Measurements from ENCODE around the gene PPP6R3. TPM values are rescaled to one million over a fixed set of nuclear protein-coding genes. Genes with fewer than 3 reads are reported as not detected.

The PPP6R3 gene
- total RNA-seq, 1 experiment from 2014 or later: 129 TPM

GRCh38 chr11:68609761-68610160 is 149.2 kb downstream of the PPP6R3 start:
- H3K27me3 ChIP-seq (ENCODE audit: insufficient read depth, low read depth): no peaks in the 10 kb centered on the region
- CTCF ChIA-PET: no interaction called here
- DNase-seq: no peak
- no TSS peak for BruUV-seq (replicated peaks)
- no peak overlapping the region for H3K27ac ChIP-seq
- H3F3A ChIP-seq (ENCODE audit: insufficient read depth, low read depth): peaks cover 22% of the 10 kb centered on the region; the same call in 1 of the 2 replicates
- H3K9me3 ChIP-seq (ENCODE audit: insufficient read depth, low read depth): no peaks in the 10 kb centered on the region
- H3K4me2 ChIP-seq: no peak overlapping the region
- H3K4me1 ChIP-seq (replicated peaks; ENCODE audit: insufficient read depth): no peaks in the 10 kb centered on the region
- peaks cover 3% of the 10 kb centered on the region; the same call in 1 of the 2 replicates for H4K20me1 ChIP-seq (ENCODE audit: insufficient read depth)
- POLR2A ChIA-PET (ENCODE audit: unreplicated experiment): no interaction called here
- intact Hi-C loops (cut with micrococcal nuclease; ENCODE audit: unreplicated experiment): loop anchor here (5.0 kb wide), 1 partner anchor 478 kb away; no protein-coding TSS in a partner anchor
- H3K9me2 ChIP-seq (ENCODE audit: insufficient read depth): no peaks in the 10 kb centered on the region
- H2AFZ ChIP-seq: no peak overlapping the region
- no peak overlapping the region for H3K4me3 ChIP-seq
- peaks cover 35% of the 10 kb centered on the region for H3K36me3 ChIP-seq (ENCODE audit: low read depth)
- no peaks in the 10 kb centered on the region for H3K79me2 ChIP-seq (ENCODE audit: low read depth)
- no peak for TF ChIP-seq EZH2 (IDR thresholded peaks at IDR 0.05; ENCODE audit: low read depth)
- TF ChIP-seq, protein P1, sequence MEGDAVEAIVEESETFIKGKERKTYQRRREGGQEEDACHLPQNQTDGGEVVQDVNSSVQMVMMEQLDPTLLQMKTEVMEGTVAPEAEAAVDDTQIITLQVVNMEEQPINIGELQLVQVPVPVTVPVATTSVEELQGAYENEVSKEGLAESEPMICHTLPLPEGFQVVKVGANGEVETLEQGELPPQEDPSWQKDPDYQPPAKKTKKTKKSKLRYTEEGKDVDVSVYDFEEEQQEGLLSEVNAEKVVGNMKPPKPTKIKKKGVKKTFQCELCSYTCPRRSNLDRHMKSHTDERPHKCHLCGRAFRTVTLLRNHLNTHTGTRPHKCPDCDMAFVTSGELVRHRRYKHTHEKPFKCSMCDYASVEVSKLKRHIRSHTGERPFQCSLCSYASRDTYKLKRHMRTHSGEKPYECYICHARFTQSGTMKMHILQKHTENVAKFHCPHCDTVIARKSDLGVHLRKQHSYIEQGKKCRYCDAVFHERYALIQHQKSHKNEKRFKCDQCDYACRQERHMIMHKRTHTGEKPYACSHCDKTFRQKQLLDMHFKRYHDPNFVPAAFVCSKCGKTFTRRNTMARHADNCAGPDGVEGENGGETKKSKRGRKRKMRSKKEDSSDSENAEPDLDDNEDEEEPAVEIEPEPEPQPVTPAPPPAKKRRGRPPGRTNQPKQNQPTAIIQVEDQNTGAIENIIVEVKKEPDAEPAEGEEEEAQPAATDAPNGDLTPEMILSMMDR (conservative IDR thresholded peaks at IDR 0.05): no peak

- intact Hi-C loops (cut with micrococcal nuclease; ENCODE audit: unreplicated experiment): loop anchor here (5.0 kb wide), 1 partner anchor 477 kb away; no protein-coding TSS in a partner anchor
- H3K9me2 ChIP-seq (ENCODE audit: insufficient read depth): no peaks in the 10 kb centered on the region
- no TSS peak for BruUV-seq (replicated peaks)
- H3K4me3 ChIP-seq: no peak overlapping the region
- ChIA-PET CTCF (interaction anchor here (0.6 kb wide), 1 partner anchor 434 kb away, joined by 3 read pairs; no protein-coding TSS in a partner anchor), POLR2A (ENCODE audit: unreplicated experiment) (interaction anchor here (0.7 kb wide), 1 partner anchor 438 kb away, joined by 31 read pairs; no protein-coding TSS in a partner anchor)
- peaks cover 5% of the 10 kb centered on the region; the same call in 1 of the 2 replicates for H4K20me1 ChIP-seq (ENCODE audit: insufficient read depth)
- H3K9me3 ChIP-seq (ENCODE audit: insufficient read depth, low read depth): no peaks in the 10 kb centered on the region
- TF ChIP-seq, protein P1 (conservative IDR thresholded peaks at IDR 0.05): peak; percentile 45; the same call in 1 of the 2 replicates
- TF ChIP-seq EZH2 (IDR thresholded peaks at IDR 0.05; ENCODE audit: low read depth): no peak
- no peaks in the 10 kb centered on the region for H3K27me3 ChIP-seq (ENCODE audit: insufficient read depth, low read depth)
- no peaks in the 10 kb centered on the region for H3K79me2 ChIP-seq (ENCODE audit: low read depth)
- no peak overlapping the region for H2AFZ ChIP-seq
- H3K4me1 ChIP-seq (replicated peaks; ENCODE audit: insufficient read depth): no peaks in the 10 kb centered on the region
- H3K36me3 ChIP-seq (ENCODE audit: low read depth): peaks cover 27% of the 10 kb centered on the region
- DNase-seq: no peak
- no peak overlapping the region for H3K4me2 ChIP-seq
- no peak overlapping the region for H3K27ac ChIP-seq
- peaks cover 23% of the 10 kb centered on the region; the same call in 1 of the 2 replicates for H3F3A ChIP-seq (ENCODE audit: insufficient read depth, low read depth)
These were observed 150.0 kb downstream of the PPP6R3 start for GRCh38 chr11:68610452-68611116.

DNA sequence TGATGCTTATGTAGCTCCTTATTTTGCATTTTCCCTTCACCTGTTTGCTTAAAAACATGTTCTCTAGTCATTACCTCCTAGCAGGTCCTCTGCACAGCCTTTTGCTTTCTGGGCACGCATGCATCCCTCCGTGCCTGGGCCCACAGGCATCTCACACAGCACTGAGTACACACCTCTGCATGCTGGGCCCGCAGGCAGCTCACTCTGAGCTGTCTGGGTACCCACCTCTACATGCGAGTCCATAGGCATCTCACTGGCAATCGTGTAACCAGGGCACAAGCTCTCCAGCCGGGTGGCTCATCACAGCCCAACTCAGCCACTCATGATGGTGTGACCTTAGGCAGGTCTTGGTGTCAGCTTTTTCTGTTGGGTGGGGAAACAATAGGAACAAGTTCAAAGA is 155.1 kb downstream of the PPP6R3 start:
- CTCF ChIA-PET: no interaction called here

More for the DNA sequence above, 155.1 kb downstream of the PPP6R3 start:
- H3K4me3 ChIP-seq: no peak overlapping the region
- no peak for DNase-seq
- H3K4me2 ChIP-seq: no peak overlapping the region
- TF ChIP-seq EZH2 (IDR thresholded peaks at IDR 0.05; ENCODE audit: low read depth): no peak
- TF ChIP-seq, protein P1 (conservative IDR thresholded peaks at IDR 0.05): no peak
- intact Hi-C loops (cut with micrococcal nuclease; ENCODE audit: unreplicated experiment): no loop called here
- no peaks in the 10 kb centered on the region for H3K9me2 ChIP-seq (ENCODE audit: insufficient read depth)
- H3K36me3 ChIP-seq (ENCODE audit: low read depth): peaks cover 22% of the 10 kb centered on the region
- POLR2A ChIA-PET (ENCODE audit: unreplicated experiment): interaction anchor here (0.7 kb wide), 1 partner anchor 270 kb away, joined by 6 read pairs; no protein-coding TSS in a partner anchor
- no peak overlapping the region for H3K27ac ChIP-seq
- no peaks in the 10 kb centered on the region for H3K4me1 ChIP-seq (replicated peaks; ENCODE audit: insufficient read depth)
- H3F3A ChIP-seq (ENCODE audit: insufficient read depth, low read depth): peaks cover 21% of the 10 kb centered on the region; the same call in 1 of the 2 replicates
- no peaks in the 10 kb centered on the region for H3K9me3 ChIP-seq (ENCODE audit: insufficient read depth, low read depth)
- peaks cover 5% of the 10 kb centered on the region; the same call in 1 of the 2 replicates for H4K20me1 ChIP-seq (ENCODE audit: insufficient read depth)
- BruUV-seq (replicated peaks): no TSS peak
- no peak overlapping the region for H2AFZ ChIP-seq
- no peaks in the 10 kb centered on the region for H3K79me2 ChIP-seq (ENCODE audit: low read depth)
- no peaks in the 10 kb centered on the region for H3K27me3 ChIP-seq (ENCODE audit: insufficient read depth, low read depth)
